Body of pancreas (tissue), 4 donors: Measurements from ENCODE around the gene NAPA. TPM values are rescaled to one million over a fixed set of nuclear protein-coding genes. Genes with fewer than 3 reads are reported as not detected.

Experiments
- ATAC-seq: fragments of 150-250 bp; one replicate; pipeline ENCODE4 v1.9.1; 2016
- DNase-seq, 4 donors: peaks; one replicate each; pipeline ENCODE4 v3.0.0-alpha.2; 2019
- H3K27ac ChIP-seq, 4 donors: fragments of 200-600 bp; sonication (generic); 1 replicate in 3 of 4; 2 replicates in 1 of 4; pipeline versions ENCODE4 v1.5.1 to v1.6.1; 2016 to 2019; ENCODE audit warnings: mild to moderate bottlenecking in 1 of 4, mixed read lengths in 1 of 4, moderate library complexity in 1 of 4
- H3K27me3 ChIP-seq, 2 donors: fragments of 200-600 bp; sonication (generic); one replicate each; pipeline ENCODE4 v1.6.0; 2016; ENCODE audit warnings: mild to moderate bottlenecking in 1 of 2
- H3K36me3 ChIP-seq, 2 donors: fragments of 200-600 bp; sonication (generic); replicated peaks in 1 of 2; 2 replicates each; pipeline ENCODE4 v1.5.1; 2016; ENCODE audit warnings: low read depth in 2 of 2; ENCODE audit not compliant: insufficient read depth in 1 of 2
- H3K4me1 ChIP-seq: fragments of 200-600 bp; sonication (generic); one replicate; pipeline ENCODE4 v1.6.0; 2016
- H3K4me3 ChIP-seq, 2 donors: fragments of 200-600 bp; sonication (generic); 1 replicate in 1 of 2; 2 replicates in 1 of 2; pipeline ENCODE4 v1.5.1; 2016 to 2019
- H3K9me3 ChIP-seq, 3 donors: fragments of 200-600 bp; sonication (generic); 1 replicate in 2 of 3; 2 replicates in 1 of 3; pipeline ENCODE4 v1.5.1; 2016
- CTCF ChIP-seq, 7 experiments: fragments of 450-650 bp in 4 of 7; fragments of 200-600 bp in 3 of 7; sonication (generic) in 3 of 7; IDR thresholded peaks; one replicate each; pipeline ENCODE4 v1.5.1; 2016 to 2019; ENCODE audit warnings: antibody characterized with exemption in 7 of 7
- POLR2A ChIP-seq, 3 donors: fragments of 450-650 bp; IDR thresholded peaks; one replicate each; pipeline ENCODE4 v1.6.1; 2016; ENCODE audit warnings: antibody characterized with exemption in 3 of 3, mild to moderate bottlenecking in 2 of 3
- WGBS, 2 donors: methylation state at CpG; one replicate each; pipeline ENCODE4 v1.1.5; 2017; 5-methylcytosine and 5-hydroxymethylcytosine counted together
- intact Hi-C: fragments of 100-400 bp; cut with DNase I; formaldehyde crosslinking; loops from one replicate; pipeline ENCODE4 v1.15.1; 2023
- total RNA-seq, 2 donors: library from RNA; depleted of rRNA; stranded (reverse); fragments of >200 nt; gene quantifications; one replicate each; pipeline ENCODE4 v1.1.0, GENCODE V29; 2016

NAPA gene
- total RNA-seq, 2 donors from 2014 or later, result 71.5 to 94.9 TPM

GRCh38 chr19:47483200-47483599, 31.7 kb downstream of the NAPA start:
- DNase-seq, result no peak
- 81 to 85% methylated on average over 13 to 15 of the region's 15 CpGs for WGBS, 2 donors
- peaks cover 20% of the 10 kb centered on the region for H3K4me1 ChIP-seq
- intact Hi-C loops, result no loop called here
- TF ChIP-seq CTCF (IDR thresholded peaks at IDR 0.05) (no peak), POLR2A (IDR thresholded peaks at IDR 0.05) (no peak)
- no peak overlapping the region for H3K4me3 ChIP-seq
- H3K27me3 ChIP-seq, result no peaks in the 10 kb centered on the region
- H3K9me3 ChIP-seq, result no peaks in the 10 kb centered on the region
- no peak for ATAC-seq
- H3K27ac ChIP-seq, result no peak overlapping the region
- peaks cover 0 to 1% of the 10 kb centered on the region in 2 donors for H3K36me3 ChIP-seq

- H3K36me3 ChIP-seq, result no peaks in the 10 kb centered on the region
- intact Hi-C loops, result no loop called here
- no peak for DNase-seq
- TF ChIP-seq CTCF (IDR thresholded peaks at IDR 0.05) (no peak), POLR2A (IDR thresholded peaks at IDR 0.05) (no peak)
- H3K4me1 ChIP-seq, result peaks cover 20% of the 10 kb centered on the region
- H3K27ac ChIP-seq, result no peak overlapping the region
- ATAC-seq, result no peak
- no peaks in the 10 kb centered on the region for H3K9me3 ChIP-seq
- no peaks in the 10 kb centered on the region for H3K27me3 ChIP-seq
- H3K4me3 ChIP-seq, result no peak overlapping the region
- WGBS, 2 donors, result 90 to 93% methylated on average over 4 of the region's 4 CpGs
These were observed 33.3 kb downstream of the NAPA start for GRCh38 chr19:47481460-47482052.

- TF ChIP-seq POLR2A (IDR thresholded peaks at IDR 0.05) (no peak), CTCF (IDR thresholded peaks at IDR 0.05) (no peak)
- ATAC-seq (no peak), DNase-seq (no peak)
- no peaks in the 10 kb centered on the region for H3K27me3 ChIP-seq
- H3K36me3 ChIP-seq, result no peaks in the 10 kb centered on the region
- H3K4me1 ChIP-seq, result peaks cover 20% of the 10 kb centered on the region
- WGBS, 2 donors, result 79 to 81% methylated on average over 15 of the region's 16 CpGs
- H3K4me3 ChIP-seq, result no peak overlapping the region
- no peaks in the 10 kb centered on the region for H3K9me3 ChIP-seq
- intact Hi-C loops, result no loop called here
- no peak overlapping the region for H3K27ac ChIP-seq
These were observed 34.2 kb downstream of the NAPA start for GRCh38 chr19:47480658-47481057.

GRCh38 chr19:47479701-47480503, 35.0 kb downstream of the NAPA start:
- Histone ChIP-seq H3K27me3 (no peaks in the 10 kb centered on the region), H3K4me1 (peaks cover 14% of the 10 kb centered on the region), H3K27ac (no peak overlapping the region), H3K9me3 (no peaks in the 10 kb centered on the region), H3K36me3 (no peaks in the 10 kb centered on the region), H3K4me3 (no peak overlapping the region)
- TF ChIP-seq CTCF (IDR thresholded peaks at IDR 0.05) (no peak), POLR2A (IDR thresholded peaks at IDR 0.05) (no peak)
- DNase-seq (no peak), ATAC-seq (no peak)
- intact Hi-C loops, result no loop called here
- 24 to 39% methylated on average over 9 to 27 of the region's 39 CpGs for WGBS, 2 donors
